ENCODE measurements around the gene NUP62.

Gene NUP62

DNA sequence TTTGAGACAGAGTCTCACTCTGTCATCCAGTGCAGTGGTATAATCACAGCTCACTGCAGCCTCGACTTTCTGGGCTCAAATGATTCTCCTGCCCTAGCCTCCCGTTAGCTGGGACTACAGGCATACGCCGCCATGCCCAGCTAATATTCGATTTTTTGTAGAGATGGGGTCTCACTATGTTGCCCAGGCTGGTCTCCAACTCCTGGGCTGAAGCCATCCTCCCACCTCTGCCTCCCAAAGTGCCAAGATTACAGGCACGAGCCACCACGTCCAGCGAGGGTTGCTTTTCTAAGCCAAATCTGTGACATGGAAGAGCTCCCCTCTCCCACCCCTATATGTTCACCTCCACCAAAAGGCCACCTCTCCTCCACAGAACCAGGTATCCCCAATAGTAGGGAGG is 11.2 kb downstream of the NUP62 start:
- no peak for DNase-seq (ENCODE audit: low read depth)
- no peak overlapping the region for H3K4me3 ChIP-seq (ENCODE audit: low read depth, low read length)
- TF ChIP-seq CTCF (IDR thresholded peaks at IDR 0.05; ENCODE audit: control insufficient read depth, extremely low read depth, insufficient read depth), result no peak

DNA sequence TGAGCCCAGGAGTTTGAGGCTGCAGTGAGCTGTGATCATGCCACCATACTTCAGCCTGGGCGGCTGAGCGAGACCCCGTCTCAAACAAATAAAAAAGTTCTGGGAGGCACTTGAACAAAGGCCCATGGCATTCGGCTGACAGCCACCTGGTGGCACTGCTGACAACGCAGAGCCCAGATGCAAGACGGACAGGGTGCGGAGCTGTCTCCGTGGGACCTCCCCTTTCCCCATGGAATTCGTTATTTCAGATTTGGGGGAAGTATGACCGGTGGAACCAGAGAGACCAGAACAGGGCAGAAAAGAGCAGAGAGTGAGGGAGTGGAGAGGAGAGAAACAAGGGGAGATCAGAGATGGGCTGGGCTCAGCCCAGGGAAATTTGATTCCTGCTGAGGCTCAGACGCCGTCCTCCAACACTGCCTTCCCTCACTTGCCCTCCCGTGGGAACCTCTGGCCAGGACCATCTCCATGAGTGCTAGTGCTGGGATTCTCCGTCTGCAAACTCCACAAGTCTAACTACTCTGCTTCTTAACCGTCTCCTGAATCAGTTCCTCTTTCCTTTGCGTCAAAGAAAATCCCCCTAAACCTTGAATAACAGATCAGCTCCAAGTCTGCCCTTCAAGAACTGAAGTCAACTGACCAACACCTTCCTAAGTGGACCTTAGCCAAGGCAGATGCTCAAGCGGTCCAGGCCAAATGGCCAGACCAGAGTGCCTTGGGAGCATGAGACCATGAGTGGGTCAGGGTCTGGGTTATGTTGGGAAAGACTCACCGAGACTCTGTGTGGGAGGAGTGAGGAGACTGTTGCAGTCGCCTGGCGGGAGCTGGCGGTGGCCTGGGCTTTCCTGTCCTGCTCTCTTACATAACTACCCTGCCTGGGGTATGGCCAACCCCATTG is 12.2 kb downstream of the NUP62 start:
- TF ChIP-seq CTCF (IDR thresholded peaks at IDR 0.05; ENCODE audit: control insufficient read depth, extremely low read depth, insufficient read depth), result no peak
- no peak for DNase-seq (ENCODE audit: low read depth)
- no peak overlapping the region for H3K4me3 ChIP-seq (ENCODE audit: low read depth, low read length)

DNA sequence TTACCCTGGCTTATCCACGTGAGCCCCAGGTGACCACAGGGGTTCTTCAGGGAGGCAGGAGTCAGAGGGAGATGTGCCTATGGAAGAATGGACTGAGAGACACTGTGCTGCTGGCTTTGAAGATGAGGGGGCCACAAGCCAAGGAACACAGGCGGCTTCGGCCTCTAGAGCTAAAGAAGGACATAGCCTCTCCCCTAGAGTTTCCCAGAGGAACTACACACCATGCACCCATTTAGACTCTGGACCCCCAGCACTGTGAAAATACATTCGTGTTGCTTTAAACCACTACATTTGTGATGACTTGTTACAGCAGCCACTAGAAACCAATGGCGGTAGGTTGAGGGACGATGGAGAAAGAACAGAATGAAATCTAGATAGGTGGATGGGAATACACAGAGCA is 14.0 kb downstream of the NUP62 start:
- no peak for TF ChIP-seq CTCF (IDR thresholded peaks at IDR 0.05; ENCODE audit: control insufficient read depth, extremely low read depth, insufficient read depth)
- no peak for DNase-seq (ENCODE audit: low read depth)
- H3K4me3 ChIP-seq (ENCODE audit: low read depth, low read length), result no peak overlapping the region

GRCh38 chr19:49913720-49914119 is 15.6 kb downstream of the NUP62 start:
- TF ChIP-seq CTCF (IDR thresholded peaks at IDR 0.05; ENCODE audit: control insufficient read depth, extremely low read depth, insufficient read depth), result no peak
- no peak for DNase-seq (ENCODE audit: low read depth)
- no peak overlapping the region for H3K4me3 ChIP-seq (ENCODE audit: low read depth, low read length)

GRCh38 chr19:49912965-49913685 is 16.2 kb downstream of the NUP62 start:
- H3K4me3 ChIP-seq (ENCODE audit: low read depth, low read length), result no peak overlapping the region
- no peak for TF ChIP-seq CTCF (IDR thresholded peaks at IDR 0.05; ENCODE audit: control insufficient read depth, extremely low read depth, insufficient read depth)
- DNase-seq (ENCODE audit: low read depth), result no peak

- no peak for DNase-seq (ENCODE audit: low read depth)
- no peak for TF ChIP-seq CTCF (IDR thresholded peaks at IDR 0.05; ENCODE audit: control insufficient read depth, extremely low read depth, insufficient read depth)
- no peak overlapping the region for H3K4me3 ChIP-seq (ENCODE audit: low read depth, low read length)
These were observed 17.7 kb downstream of the NUP62 start for GRCh38 chr19:49911381-49912145.

All from LNCaP clone FGC (cell line).